HEK293T (cell line): ENCODE data around the gene FAM120C.

Experiments used
- CTCF ChIA-PET: fragments of 350-600 bp; formaldehyde crosslinking; extraction: SDS; loops from one replicate; lab custom pipeline; 2021; ENCODE audit warnings: antibody characterized with exemption, inconsistent platforms; lab: Yijun Ruan, JAX
- POLR2A ChIA-PET: fragments of 350-600 bp; formaldehyde crosslinking; extraction: SDS; loops from one replicate; lab custom pipeline; 2020; ENCODE audit warnings: antibody characterized with exemption, inconsistent platforms; lab: Yijun Ruan, JAX
- DNase-seq: peaks from one replicate; pipeline ENCODE4 v3.0.0; 2012; ENCODE audit warnings: mixed read lengths; ENCODE audit errors: extremely low spot score
- ARNT ChIP-seq: fragments of 450-650 bp; IDR thresholded peaks from 2 replicates; pipeline ENCODE4 v1.6.1; 2017; ENCODE audit warnings: mild to moderate bottlenecking
- BHLHE40 ChIP-seq: fragments of 450-650 bp; IDR thresholded peaks from 2 replicates; pipeline ENCODE4 v1.6.1; 2016; ENCODE audit warnings: mild to moderate bottlenecking, moderate library complexity, borderline replicate concordance
- CTBP1 ChIP-seq: fragments of 450-650 bp; IDR thresholded peaks from 2 replicates; pipeline ENCODE4 v1.6.1; 2016; ENCODE audit warnings: borderline replicate concordance
- ELF4 ChIP-seq: fragments of 450-650 bp; IDR thresholded peaks from 2 replicates; pipeline ENCODE4 v1.6.1; 2017; ENCODE audit warnings: antibody characterized with exemption
- FOXA1 ChIP-seq: fragments of 450-650 bp; IDR thresholded peaks from 2 replicates; pipeline ENCODE4 v1.6.1; 2016; ENCODE audit warnings: mild to moderate bottlenecking
- FOXK2 ChIP-seq: fragments of 450-650 bp; IDR thresholded peaks from 2 replicates; pipeline ENCODE4 v1.6.1; 2016; ENCODE audit warnings: mild to moderate bottlenecking
- FOXM1 ChIP-seq: fragments of 450-650 bp; IDR thresholded peaks from 2 replicates; pipeline ENCODE4 v1.6.1; 2017; ENCODE audit warnings: mild to moderate bottlenecking, borderline replicate concordance
- HDGF ChIP-seq: fragments of 450-650 bp; IDR thresholded peaks from 2 replicates; pipeline ENCODE4 v1.6.1; 2017; ENCODE audit warnings: antibody characterized with exemption, borderline replicate concordance
- L3MBTL2 ChIP-seq: fragments of 450-650 bp; conservative IDR thresholded peaks from 2 replicates; pipeline ENCODE4 v1.6.1; 2016; ENCODE audit warnings: mild to moderate bottlenecking
- LEF1 ChIP-seq: fragments of 450-650 bp; IDR thresholded peaks from 2 replicates; pipeline ENCODE4 v1.6.1; 2017; ENCODE audit warnings: mild to moderate bottlenecking, borderline replicate concordance
- NFRKB ChIP-seq: fragments of 450-650 bp; IDR thresholded peaks from 2 replicates; pipeline ENCODE4 v1.6.1; 2016; ENCODE audit warnings: mild to moderate bottlenecking, moderate library complexity
- SP1 ChIP-seq: fragments of 450-650 bp; IDR thresholded peaks from 2 replicates; pipeline ENCODE4 v1.6.1; 2017
- SUZ12 ChIP-seq: fragments of 450-650 bp; IDR thresholded peaks from 2 replicates; pipeline ENCODE4 v1.6.1; 2016; ENCODE audit warnings: mild to moderate bottlenecking
- TARDBP ChIP-seq: fragments of 450-650 bp; IDR thresholded peaks from 2 replicates; pipeline ENCODE4 v1.6.1; 2016
- ZNF384 ChIP-seq: fragments of 450-650 bp; IDR thresholded peaks from 2 replicates; pipeline ENCODE4 v1.6.1; 2016
- TF ChIP-seq, protein P1 (sequence below): fragments of 450-650 bp; IDR thresholded peaks from 2 replicates; pipeline ENCODE4 v1.6.1; 2016

Gene FAM120C

DNA sequence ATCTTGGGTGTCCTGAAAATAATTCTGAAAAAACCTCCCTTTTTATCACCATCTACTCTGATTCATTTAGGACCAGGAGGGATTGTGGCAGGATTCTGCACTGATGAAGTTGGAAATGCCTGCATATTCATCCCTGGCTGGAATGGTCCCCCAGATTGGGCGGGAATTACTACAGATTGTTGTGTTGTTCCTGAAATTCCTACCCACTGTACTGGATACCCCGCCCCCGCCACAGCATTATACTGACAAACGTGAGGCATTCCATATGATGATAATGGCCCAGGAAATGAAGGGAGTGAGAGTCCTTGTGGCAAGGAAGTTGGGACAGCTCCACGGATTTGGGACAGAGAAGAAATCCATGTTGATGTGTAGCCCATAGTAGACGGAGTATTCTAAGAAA is 15.2 kb upstream of the FAM120C start:
- no peak for DNase-seq
- TF ChIP-seq TARDBP (no peak), HDGF (no peak), FOXK2 (no peak), LEF1 (no peak), ARNT (no peak), ELF4 (no peak), NFRKB (no peak), FOXA1 (no peak)
- POLR2A ChIA-PET = no interaction called here
- CTCF ChIA-PET = no interaction called here

DNA sequence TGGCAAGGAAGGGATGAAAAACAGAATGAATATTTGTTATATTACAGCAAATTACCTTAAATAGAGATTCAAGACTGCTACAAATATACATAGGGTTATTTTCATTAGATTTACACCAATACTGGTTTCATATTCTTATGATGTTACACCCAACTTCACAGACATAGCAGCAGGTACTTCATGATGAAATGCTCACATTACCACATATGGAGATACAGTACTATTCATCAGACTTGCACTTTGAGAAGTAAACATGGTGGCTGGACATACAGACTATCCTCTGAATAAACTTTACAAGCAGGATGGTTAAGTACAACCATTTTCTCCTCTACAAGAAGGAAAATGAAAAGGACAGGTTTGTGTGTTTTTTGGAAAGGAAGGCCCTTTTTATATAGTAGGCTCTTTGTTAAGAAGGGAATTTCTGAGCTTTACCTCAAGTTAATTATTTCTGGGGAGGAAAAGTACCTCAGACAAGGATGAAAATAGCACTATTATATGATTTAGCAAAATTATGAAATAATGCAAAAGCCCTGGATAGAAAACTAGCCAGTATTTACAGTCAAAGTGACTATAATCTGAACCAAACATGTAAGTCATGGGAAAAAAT is 12.0 kb upstream of the FAM120C start:
- TF ChIP-seq BHLHE40 = no peak
- CTCF ChIA-PET = no interaction called here
- POLR2A ChIA-PET = no interaction called here
- no peak for DNase-seq

DNA sequence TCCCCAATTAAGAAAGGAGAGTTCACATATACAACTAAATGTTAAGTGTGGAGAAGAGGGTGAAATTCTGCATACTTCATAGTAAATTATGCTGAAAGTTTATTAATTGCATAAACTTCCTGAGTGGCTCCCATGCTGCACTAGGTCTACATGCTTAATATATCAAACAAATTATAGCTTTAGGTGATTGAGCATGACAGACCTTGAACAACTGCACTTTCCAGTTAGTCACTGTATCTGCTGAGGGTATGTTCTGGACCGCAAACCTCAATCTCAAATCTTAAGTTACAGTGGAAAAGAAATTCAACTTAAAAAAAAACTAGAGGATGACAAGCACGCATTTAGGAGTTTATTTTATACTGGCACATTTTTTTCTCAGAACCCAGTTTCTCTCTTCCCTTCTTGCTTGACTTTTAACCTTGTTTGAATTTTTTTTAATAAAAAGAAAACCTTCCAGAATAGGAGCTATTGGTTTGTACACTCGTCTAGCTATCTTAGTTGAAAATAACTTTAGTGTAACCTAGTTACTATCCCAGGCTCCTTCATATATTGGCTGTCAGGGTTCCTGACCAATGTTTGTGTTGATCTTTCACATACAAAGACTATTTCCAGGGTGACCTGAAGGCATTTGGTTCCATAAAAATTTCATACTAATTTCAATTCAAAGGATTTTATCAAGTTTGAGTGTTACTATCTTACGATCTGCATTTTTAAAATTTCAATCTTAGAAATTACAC is 10.2 kb upstream of the FAM120C start:
- TF ChIP-seq NFRKB (no peak), L3MBTL2 (no peak), FOXM1 (no peak), FOXA1 (no peak), FOXK2 (no peak), LEF1 (no peak), ZNF384 (no peak), ARNT (no peak), SUZ12 (no peak), SP1 (no peak), CTBP1 (no peak), ELF4 (no peak)
- TF ChIP-seq, protein P1, sequence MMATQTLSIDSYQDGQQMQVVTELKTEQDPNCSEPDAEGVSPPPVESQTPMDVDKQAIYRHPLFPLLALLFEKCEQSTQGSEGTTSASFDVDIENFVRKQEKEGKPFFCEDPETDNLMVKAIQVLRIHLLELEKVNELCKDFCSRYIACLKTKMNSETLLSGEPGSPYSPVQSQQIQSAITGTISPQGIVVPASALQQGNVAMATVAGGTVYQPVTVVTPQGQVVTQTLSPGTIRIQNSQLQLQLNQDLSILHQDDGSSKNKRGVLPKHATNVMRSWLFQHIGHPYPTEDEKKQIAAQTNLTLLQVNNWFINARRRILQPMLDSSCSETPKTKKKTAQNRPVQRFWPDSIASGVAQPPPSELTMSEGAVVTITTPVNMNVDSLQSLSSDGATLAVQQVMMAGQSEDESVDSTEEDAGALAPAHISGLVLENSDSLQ = no peak
- POLR2A ChIA-PET = no interaction called here
- CTCF ChIA-PET = no interaction called here
- no peak for DNase-seq

DNA sequence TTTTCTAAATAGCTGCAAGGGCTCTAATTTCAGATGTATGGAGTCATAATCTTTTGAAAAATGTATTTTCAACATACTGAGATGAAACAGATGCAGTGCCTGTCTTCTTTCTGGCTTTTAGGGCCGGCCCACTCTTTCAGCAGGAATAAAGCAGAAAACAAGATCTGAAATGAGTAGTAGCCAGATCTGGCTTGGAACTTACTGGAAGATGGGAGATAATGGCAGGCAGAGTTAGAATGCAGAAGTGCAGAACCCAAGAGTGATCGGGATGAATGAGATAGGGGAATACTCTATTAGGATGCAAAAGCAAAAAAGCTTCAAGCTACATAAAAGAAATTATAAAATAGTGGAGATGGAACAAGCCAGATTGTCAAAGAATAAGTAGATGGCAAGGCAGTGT is 1.4 kb upstream of the FAM120C start:
- TF ChIP-seq L3MBTL2 (no peak), FOXM1 (no peak), LEF1 (no peak)
- CTCF ChIA-PET = no interaction called here
- POLR2A ChIA-PET = interaction anchor here (0.9 kb wide), 1 partner anchor 8 kb away, joined by 3 read pairs; no protein-coding TSS in a partner anchor
- no peak for DNase-seq

DNA sequence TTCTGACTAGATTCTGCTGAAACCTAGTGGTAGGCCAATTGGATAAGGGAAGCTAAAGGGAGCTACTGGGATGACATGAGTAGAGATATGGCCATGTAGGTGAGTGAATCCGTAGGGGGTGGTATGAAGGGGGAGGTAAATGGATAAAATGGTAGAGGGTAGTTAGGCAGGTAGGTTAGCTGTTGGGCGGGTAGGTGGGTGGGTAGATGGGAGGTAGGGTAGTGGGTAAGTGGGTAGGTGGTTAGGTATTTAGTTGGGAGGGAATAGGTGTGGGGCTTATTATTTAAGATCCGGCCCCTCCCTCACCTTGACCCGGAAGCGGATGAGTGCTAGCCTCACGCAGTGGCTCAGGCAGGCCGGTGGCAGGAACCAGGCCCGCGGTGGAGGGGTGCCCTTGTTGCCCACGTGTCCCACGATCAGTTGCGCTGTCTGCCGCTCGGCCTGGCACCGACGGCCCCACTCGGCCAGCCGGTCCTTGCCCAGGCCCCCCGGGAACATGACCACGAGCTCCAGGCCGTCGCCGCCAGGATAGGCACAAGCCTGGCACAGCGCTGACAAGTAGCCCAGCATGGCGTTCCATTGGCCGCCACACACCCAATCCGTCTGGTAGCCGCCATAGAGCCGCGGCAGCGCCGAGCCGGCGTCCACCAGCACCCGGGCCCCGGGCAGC is 725 bp downstream of the FAM120C start:
- POLR2A ChIA-PET = interaction anchor here (1.1 kb wide), 1 partner anchor 10 kb away, joined by 3 read pairs; no protein-coding TSS in a partner anchor
- peak; percentile 43 for DNase-seq
- CTCF ChIA-PET = no interaction called here
- TF ChIP-seq L3MBTL2 (peak; percentile 67), LEF1 (no peak)

DNA sequence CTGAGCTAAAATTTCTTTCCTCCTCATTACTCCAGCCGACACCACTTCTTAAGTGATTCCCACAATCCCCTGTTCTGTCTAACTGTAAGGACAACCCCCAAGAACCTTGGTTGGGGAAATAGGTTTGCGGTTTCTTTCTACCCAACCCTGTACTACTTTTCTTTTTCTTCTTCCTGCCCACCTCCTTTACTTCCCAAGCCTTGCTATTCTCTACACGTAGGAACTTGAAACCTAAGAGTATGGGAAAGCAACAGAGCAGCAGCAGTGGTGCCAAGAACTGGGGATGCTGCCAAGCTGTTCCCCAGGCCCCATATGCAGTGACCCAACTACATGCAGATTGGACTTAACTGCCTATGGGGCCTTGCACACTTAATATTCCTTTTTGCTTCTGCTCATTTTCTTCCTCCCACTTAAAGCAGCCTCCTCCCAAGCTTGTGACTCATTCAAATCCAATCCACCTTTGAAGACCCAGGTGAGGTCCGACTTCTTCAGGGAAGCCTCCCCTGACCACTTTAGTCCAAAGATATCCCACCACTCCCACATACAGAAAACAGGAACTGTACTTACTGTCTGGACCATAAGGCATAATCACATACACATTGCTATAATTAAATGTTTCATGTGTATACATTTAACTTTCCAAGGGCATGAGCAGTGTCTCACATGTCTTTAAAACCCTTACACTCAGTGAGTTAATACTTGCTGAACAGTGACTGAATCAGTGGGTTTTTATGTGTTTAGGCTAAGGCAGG is 1.7 kb downstream of the FAM120C start:
- no peak for DNase-seq
- no peak for TF ChIP-seq L3MBTL2
- TF ChIP-seq LEF1 = no peak
- no peak for TF ChIP-seq FOXK2
- no peak for TF ChIP-seq ZNF384
- no peak for TF ChIP-seq BHLHE40
- TF ChIP-seq TARDBP = no peak
- TF ChIP-seq SP1 = no peak
- TF ChIP-seq ELF4 = no peak
- ChIA-PET POLR2A (interaction anchor here (1.1 kb wide), 1 partner anchor 459 kb away, joined by 3 read pairs; no protein-coding TSS in a partner anchor), CTCF (interaction anchor here (1.1 kb wide), 1 partner anchor 139 kb away, joined by 3 read pairs; no protein-coding TSS in a partner anchor)

DNA sequence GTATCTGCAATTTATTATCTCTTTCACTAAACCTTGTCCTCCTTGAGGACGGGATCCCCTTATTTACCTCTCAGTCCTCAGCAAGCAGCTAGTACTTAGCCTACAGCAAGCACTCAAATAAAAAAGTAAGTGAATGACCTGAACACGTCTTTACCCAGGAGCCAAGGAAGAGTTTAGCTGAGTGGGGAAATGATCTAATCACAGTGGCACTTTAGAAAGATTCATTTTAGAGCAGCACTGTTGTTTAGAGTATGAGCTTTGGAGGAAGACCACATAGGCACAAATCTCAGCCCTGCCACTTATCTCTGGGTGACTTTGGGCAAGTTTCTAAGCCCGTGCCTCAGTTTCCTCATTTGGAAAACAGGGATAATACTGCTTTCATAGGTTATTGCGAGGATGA is 2.7 kb downstream of the FAM120C start:
- DNase-seq = no peak
- ChIA-PET CTCF (interaction anchor here (1.1 kb wide), 1 partner anchor 138 kb away, joined by 3 read pairs; no protein-coding TSS in a partner anchor), POLR2A (interaction anchor here (1.1 kb wide), 1 partner anchor 460 kb away, joined by 3 read pairs; no protein-coding TSS in a partner anchor)
- TF ChIP-seq ARNT (no peak), CTBP1 (no peak), ELF4 (no peak), SUZ12 (no peak)
